HFF-Myc (cell line): ENCODE results near the gene ACTR5.

Experiments
- DNase-seq: peaks from one replicate; pipeline ENCODE4 v3.0.0-alpha.2; 2011; ENCODE audit warnings: low read depth; ENCODE audit errors: extremely low read depth
- H3K4me3 ChIP-seq: replicated peaks from 2 replicates; pipeline ENCODE4 v1.5.1; 2011; ENCODE audit warnings: low read depth, mild to moderate bottlenecking, control low read depth, low read length
- TF ChIP-seq, protein P1 (sequence below): IDR thresholded peaks from 2 replicates; pipeline ENCODE4 v1.5.1; 2012; ENCODE audit warnings: mild to moderate bottlenecking, low read depth, low read length, control low read depth; ENCODE audit errors: missing control alignments

Gene ACTR5

DNA sequence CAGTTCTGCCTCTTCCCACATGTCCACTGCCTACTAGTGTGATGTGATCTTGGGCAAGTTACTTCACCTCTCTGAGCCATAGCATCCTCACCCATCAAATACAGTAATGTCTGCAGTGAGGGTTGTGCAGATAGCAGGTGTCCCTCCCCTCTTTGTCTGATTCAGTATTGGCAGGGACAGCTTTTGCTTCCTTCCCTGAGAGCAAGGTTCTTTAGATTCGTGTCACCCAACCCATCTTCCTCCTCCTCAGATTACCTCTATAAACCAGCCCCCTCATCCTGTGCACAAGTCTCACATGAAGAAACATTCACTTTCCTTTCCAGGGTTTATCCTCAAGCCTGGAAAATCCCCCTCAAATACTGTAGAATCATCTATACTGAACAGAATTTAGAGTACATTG, 15.4 kb downstream of the ACTR5 start:
- no peak for DNase-seq
- TF ChIP-seq, protein P1, sequence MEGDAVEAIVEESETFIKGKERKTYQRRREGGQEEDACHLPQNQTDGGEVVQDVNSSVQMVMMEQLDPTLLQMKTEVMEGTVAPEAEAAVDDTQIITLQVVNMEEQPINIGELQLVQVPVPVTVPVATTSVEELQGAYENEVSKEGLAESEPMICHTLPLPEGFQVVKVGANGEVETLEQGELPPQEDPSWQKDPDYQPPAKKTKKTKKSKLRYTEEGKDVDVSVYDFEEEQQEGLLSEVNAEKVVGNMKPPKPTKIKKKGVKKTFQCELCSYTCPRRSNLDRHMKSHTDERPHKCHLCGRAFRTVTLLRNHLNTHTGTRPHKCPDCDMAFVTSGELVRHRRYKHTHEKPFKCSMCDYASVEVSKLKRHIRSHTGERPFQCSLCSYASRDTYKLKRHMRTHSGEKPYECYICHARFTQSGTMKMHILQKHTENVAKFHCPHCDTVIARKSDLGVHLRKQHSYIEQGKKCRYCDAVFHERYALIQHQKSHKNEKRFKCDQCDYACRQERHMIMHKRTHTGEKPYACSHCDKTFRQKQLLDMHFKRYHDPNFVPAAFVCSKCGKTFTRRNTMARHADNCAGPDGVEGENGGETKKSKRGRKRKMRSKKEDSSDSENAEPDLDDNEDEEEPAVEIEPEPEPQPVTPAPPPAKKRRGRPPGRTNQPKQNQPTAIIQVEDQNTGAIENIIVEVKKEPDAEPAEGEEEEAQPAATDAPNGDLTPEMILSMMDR = no peak
- H3K4me3 ChIP-seq = no peak overlapping the region

DNA sequence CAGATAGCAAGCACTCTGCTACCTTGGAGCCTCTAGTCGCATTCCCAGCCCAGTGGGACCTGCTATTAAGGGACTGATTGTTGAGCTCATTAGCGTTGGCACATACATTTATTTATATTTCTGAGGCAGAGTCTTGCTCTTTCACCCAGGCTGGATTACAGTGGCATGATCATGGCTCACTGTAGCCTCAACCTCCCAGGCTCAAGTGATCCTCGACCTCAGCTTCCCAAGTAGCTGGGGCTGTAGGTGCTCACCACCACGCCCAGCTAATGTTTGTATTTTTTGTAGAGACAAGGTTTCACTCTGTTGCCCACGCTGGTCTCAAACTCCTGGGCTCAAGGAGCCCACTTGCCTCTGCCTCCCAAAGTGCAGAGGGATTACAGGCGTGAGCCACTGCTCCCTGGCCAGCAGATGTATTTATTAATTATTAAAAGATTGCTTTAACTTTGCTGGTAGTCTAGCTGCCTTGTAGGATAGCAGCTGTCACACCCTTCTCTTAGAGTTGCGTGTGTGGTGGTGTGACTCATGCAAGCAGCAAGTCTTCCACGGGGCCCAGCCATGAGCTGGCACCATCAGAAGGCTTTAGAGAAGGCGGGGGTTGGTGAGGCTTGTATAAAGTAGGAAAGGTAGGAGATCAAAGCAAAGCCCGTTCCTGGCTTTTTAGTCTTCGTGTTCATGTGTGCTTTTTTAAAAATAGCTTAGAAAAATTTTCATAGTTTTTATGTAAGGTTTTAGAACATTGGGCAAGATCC, 16.5 kb downstream of the ACTR5 start:
- H3K4me3 ChIP-seq = no peak overlapping the region
- DNase-seq = peak; percentile 43
- TF ChIP-seq, protein P1 = no peak

DNA sequence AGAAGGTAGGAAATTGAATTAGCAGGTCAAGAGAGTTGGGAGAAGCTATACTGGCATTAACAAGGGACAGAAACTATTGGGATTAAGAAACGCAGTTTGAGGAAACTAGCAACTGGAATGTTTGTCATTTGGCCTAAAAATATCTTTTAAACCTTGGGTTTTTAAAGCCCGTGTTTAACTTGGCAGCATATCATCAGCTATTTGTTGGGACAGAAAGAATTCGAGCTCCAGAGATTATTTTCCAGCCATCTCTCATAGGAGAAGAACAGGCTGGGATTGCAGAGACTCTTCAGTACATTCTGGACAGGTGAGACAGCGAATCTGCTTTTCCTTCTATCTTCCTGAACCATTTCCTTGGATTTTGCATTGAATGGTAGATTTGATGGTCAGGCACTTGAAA, 17.8 kb downstream of the ACTR5 start:
- TF ChIP-seq, protein P1 = no peak
- H3K4me3 ChIP-seq = no peak overlapping the region
- DNase-seq = no peak

DNA sequence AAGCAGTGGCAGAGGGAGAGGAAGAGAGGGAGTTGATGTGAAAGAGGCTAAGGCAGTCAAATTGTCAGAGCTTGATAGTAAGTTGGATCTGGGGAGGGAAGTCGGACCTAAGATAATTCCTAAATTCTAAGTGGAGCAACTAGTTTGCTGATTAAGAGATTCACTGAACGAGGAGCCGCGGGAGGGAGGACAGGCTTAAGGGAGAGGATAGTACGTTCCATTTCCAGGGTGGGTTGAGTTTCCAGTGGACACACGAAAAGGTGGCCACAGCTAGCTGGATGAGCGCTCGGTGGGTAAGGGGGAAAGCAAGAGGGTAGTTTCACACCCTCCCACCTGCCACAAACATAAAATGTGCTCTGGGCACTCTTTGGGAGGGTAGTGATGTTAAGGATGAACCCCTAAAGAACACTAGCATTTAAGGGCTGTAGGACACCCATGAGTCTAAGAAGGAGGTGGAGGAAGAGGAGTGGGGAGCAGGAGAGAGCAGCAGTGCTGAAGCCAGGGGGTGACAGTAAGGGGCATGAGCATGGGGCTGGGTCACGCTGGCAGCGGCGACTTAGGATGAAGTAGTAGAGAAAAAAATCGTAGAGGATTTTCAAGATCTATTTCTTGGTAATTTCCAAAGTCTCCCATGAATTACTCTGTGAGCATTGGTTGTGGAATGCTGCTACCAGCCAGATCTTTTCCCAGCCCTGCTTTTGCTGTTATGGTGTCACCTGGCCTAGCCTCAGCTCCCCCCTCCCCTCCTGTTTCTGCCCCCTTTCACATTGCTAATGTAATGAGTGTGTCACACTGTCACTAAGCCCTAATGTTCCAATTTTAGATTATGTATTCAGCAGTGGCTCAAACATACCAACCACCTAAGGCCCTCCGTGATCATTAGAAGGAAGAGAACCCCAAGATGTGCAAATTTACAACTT, 21.4 kb downstream of the ACTR5 start:
- TF ChIP-seq, protein P1 = no peak
- no peak for DNase-seq
- no peak overlapping the region for H3K4me3 ChIP-seq

DNA sequence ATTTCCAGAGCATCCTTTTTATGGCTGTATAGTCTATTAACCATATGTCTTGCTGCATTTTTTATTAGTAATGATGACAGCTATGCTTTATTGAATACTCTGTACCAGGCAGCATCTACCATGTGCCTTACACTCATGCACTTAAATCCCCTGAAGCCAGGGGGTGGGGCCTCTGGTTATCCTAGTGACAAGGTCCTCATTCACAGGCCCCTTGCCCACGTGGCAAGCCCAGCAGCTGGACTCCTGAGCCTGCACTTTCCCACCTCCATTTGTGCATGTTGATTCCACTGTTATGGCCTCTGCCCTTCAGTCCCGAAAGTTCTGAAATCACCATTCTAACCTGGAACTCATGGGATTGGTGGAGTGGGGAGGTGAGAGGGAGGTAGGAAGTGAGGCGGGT, 22.3 kb downstream of the ACTR5 start:
- no peak for DNase-seq
- TF ChIP-seq, protein P1 = no peak
- no peak overlapping the region for H3K4me3 ChIP-seq

DNA sequence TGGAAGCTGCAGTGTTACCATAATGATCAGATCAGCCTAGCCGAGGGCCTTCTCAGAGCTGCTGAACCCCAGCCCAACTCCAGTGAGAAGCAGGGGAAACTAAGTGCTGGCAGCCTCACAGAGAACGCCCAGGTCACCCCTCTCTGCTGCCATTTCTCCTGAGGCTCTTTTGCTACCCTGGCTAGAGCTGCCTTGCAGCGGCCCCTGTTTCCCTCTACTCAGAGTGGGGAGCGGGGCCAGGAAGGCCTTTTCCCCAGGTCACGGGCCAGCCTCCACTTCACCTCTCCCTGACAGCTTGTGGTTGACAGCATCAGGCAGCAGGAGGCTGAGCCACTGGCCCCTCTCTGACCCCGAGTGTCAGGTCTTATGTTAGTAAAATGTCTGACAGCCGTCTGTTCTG, 22.7 kb downstream of the ACTR5 start:
- no peak overlapping the region for H3K4me3 ChIP-seq
- TF ChIP-seq, protein P1 = no peak
- no peak for DNase-seq
